K562 (cell line): ENCODE measurements around the gene SLC35B4. TPM values are rescaled to one million over a fixed set of nuclear protein-coding genes. Genes with fewer than 3 reads are reported as not detected.

ENCODE experiments used
- ATAC-seq: fragments of 200-7000 bp; cut with Tn5 transposase; 3 replicates; pipeline ENCODE4 v1.9.1; 2020; ENCODE audit warnings: moderate library complexity
- BruUV-seq: library from RNA; stranded (reverse); fragments of 400-500 nt; replicated peaks from 2 replicates; lab custom pipeline; 2021; lab: Mats Ljungman, UMichigan
- CTCF ChIA-PET: fragments of 300-600 bp; formaldehyde crosslinking; extraction: SDS; loops from one replicate; lab custom pipeline; 2021; ENCODE audit warnings: low intra/inter-chr PET ratio; lab: Yijun Ruan, JAX
- POLR2A ChIA-PET: fragments of 300-600, 350-650 bp; sonication (Branson Sonifier 250); formaldehyde crosslinking; extraction: SDS; loops from one replicate; lab custom pipeline; 2021; ENCODE audit warnings: antibody characterized with exemption, inconsistent platforms; lab: Yijun Ruan, JAX
- DNase-seq, 4 experiments: peaks; one replicate each; pipeline versions ENCODE4 v3.0.0 to v3.0.0-alpha.2; 2011 to 2018; ENCODE audit warnings: low spot score in 3 of 4, mixed read lengths in 3 of 4; ENCODE audit errors: extremely low read depth in 1 of 4
- FAIRE-seq: peaks from 2 replicates; lab custom pipeline; 2011; peaks lifted over from hg19 to GRCh38; lab: Jason Lieb, UNC
- H2AFZ ChIP-seq: 2 replicates; pipeline ENCODE4 v1.6.0; 2011; ENCODE audit warnings: low read depth, low read length, control low read depth, inconsistent platforms
- H3K27ac ChIP-seq: fragments of 200-600 bp; 3 replicates; pipeline ENCODE4 v1.8.0; 2011; ENCODE audit warnings: low read depth, mild to moderate bottlenecking, control low read depth, inconsistent platforms, low read length, moderate library complexity, mixed read lengths; ENCODE audit errors: extremely low read depth
- H3K27me3 ChIP-seq, 2 experiments: fragments of 300-600 bp in 1 of 2; 2 replicates in 1 of 2; 3 replicates in 1 of 2; pipeline versions ENCODE4 v1.6.0 to v1.8.0; 2011; ENCODE audit warnings: inconsistent platforms in 2 of 2, low read length in 2 of 2, mild to moderate bottlenecking in 1 of 2, mixed read lengths in 1 of 2, moderate library complexity in 1 of 2; ENCODE audit not compliant: control insufficient read depth in 2 of 2, insufficient read depth in 2 of 2
- H3K36me3 ChIP-seq: fragments of 300-600 bp; 3 replicates; pipeline ENCODE4 v1.8.0; 2011; ENCODE audit warnings: mild to moderate bottlenecking, low read length, inconsistent platforms; ENCODE audit not compliant: control insufficient read depth, insufficient read depth
- H3K4me1 ChIP-seq, 2 experiments: fragments of 200-600 bp in 1 of 2; replicated peaks in 1 of 2; 2 replicates in 1 of 2; 3 replicates in 1 of 2; pipeline versions ENCODE4 v1.5.1 to v1.8.0; 2011; ENCODE audit warnings: inconsistent platforms in 2 of 2, low read length in 2 of 2, mild to moderate bottlenecking in 1 of 2, mixed read lengths in 1 of 2, moderate library complexity in 1 of 2; ENCODE audit not compliant: control insufficient read depth in 2 of 2, insufficient read depth in 2 of 2
- H3K4me2 ChIP-seq: 2 replicates; pipeline ENCODE4 v1.6.1; 2011; ENCODE audit warnings: low read length, control low read depth, inconsistent platforms, mixed read lengths; ENCODE audit not compliant: insufficient read depth
- H3K4me3 ChIP-seq: fragments of 200-600 bp; sonication (generic), shearing (Covaris generic); 2 replicates; pipeline ENCODE4 v1.5.1; 2016; ENCODE audit warnings: control low read depth, inconsistent platforms
- H3K79me2 ChIP-seq: fragments of 200-600 bp; 3 replicates; pipeline ENCODE4 v1.8.0; 2011; ENCODE audit warnings: low read length, inconsistent platforms; ENCODE audit not compliant: control insufficient read depth, insufficient read depth
- H3K9ac ChIP-seq, 2 experiments: 2 replicates each; pipeline versions ENCODE4 v1.6.0 to v1.6.1; 2011; ENCODE audit warnings: low read depth in 2 of 2, low read length in 2 of 2, control low read depth in 1 of 2, inconsistent platforms in 1 of 2, mild to moderate bottlenecking in 1 of 2, mixed read lengths in 1 of 2; ENCODE audit not compliant: insufficient read depth in 1 of 2
- H3K9me1 ChIP-seq: one replicate; pipeline ENCODE4 v1.6.0; 2011; ENCODE audit warnings: inconsistent platforms, mild to moderate bottlenecking, low read length, moderate library complexity; ENCODE audit not compliant: control insufficient read depth, insufficient read depth
- H3K9me3 ChIP-seq: replicated peaks from 2 replicates; pipeline ENCODE4 v1.5.1; 2011; ENCODE audit warnings: low read depth, low read length, inconsistent platforms; ENCODE audit not compliant: control insufficient read depth, insufficient read depth
- H4K20me1 ChIP-seq: replicated peaks from 2 replicates; pipeline ENCODE4 v1.6.1; 2011; ENCODE audit warnings: low read length, inconsistent platforms, mixed read lengths; ENCODE audit not compliant: control insufficient read depth, insufficient read depth
- CC2D1A ChIP-seq: fragments of 450-650 bp; IDR thresholded peaks from 2 replicates; pipeline ENCODE4 v1.6.1; 2017; ENCODE audit warnings: mild to moderate bottlenecking
- ELF1 ChIP-seq: fragments of 200-800 bp; sonication (Bioruptor generic); IDR thresholded peaks from 2 replicates; pipeline ENCODE4 v1.6.1; 2016; ENCODE audit warnings: missing genetic modification characterization, missing compliant biosample characterization
- EP400 ChIP-seq: fragments of 450-650 bp; IDR thresholded peaks from 2 replicates; pipeline ENCODE4 v1.6.1; 2017; ENCODE audit warnings: antibody characterized with exemption, mild to moderate bottlenecking, moderate library complexity
- ETV6 ChIP-seq, 3 experiments: fragments of 150-350 bp in 1 of 3; sonication (generic) in 1 of 3; formaldehyde crosslinking in 1 of 3; IDR thresholded peaks; 2 replicates each; pipeline versions ENCODE4 v1.6.1 to v1.8.0; 2014 to 2022; ENCODE audit warnings: borderline replicate concordance in 2 of 3, low read depth in 2 of 3, antibody characterized with exemption in 1 of 3, low read length in 1 of 3, mild to moderate bottlenecking in 1 of 3, missing genetic modification reagents in 1 of 3
- FOSL1 ChIP-seq: fragments of 200-800 bp; sonication (Bioruptor generic); conservative IDR thresholded peaks from 2 replicates; pipeline ENCODE4 v1.6.1; 2016; ENCODE audit warnings: missing genetic modification characterization, missing compliant biosample characterization
- FOXJ2 ChIP-seq: fragments of 200-800 bp; sonication (Bioruptor generic); IDR thresholded peaks from 2 replicates; pipeline ENCODE4 v1.6.1; 2016; ENCODE audit warnings: missing genetic modification characterization, missing compliant biosample characterization
- JUN ChIP-seq, 2 experiments: sonication (generic) in 1 of 2; formaldehyde crosslinking in 1 of 2; IDR thresholded peaks; 2 replicates each; pipeline versions ENCODE4 v1.6.1 to v1.8.0; 2012 to 2022; ENCODE audit warnings: borderline replicate concordance in 2 of 2, mild to moderate bottlenecking in 2 of 2, improper control_type of control experiment in 1 of 2, low read depth in 1 of 2, low read length in 1 of 2, missing genetic modification reagents in 1 of 2
- JUND ChIP-seq, 2 experiments: IDR thresholded peaks; 2 replicates in 1 of 2; 3 replicates in 1 of 2; pipeline ENCODE4 v1.6.1; 2011; ENCODE audit warnings: borderline replicate concordance in 2 of 2, low read depth in 2 of 2, low read length in 2 of 2, improper control_type of control experiment in 1 of 2, missing biosample characterization in 1 of 2, missing genetic modification characterization in 1 of 2, missing genetic modification reagents in 1 of 2
- KHSRP ChIP-seq: fragments of 450-650 bp; IDR thresholded peaks from 2 replicates; pipeline ENCODE4 v1.6.1; 2017
- MAZ ChIP-seq, 2 experiments: fragments of 450-650 bp in 1 of 2; sonication (generic) in 1 of 2; formaldehyde crosslinking; IDR thresholded peaks in 1 of 2; conservative IDR thresholded peaks in 1 of 2; 2 replicates each; pipeline versions ENCODE4 v1.4.0 to v1.5.0; 2020; ENCODE audit warnings: mild to moderate bottlenecking in 1 of 2, missing genetic modification reagents in 1 of 2
- PHB ChIP-seq: fragments of 250-450 bp; sonication (Bioruptor Pico); IDR thresholded peaks from 2 replicates; pipeline ENCODE4 v1.5.0; 2021
- RB1 ChIP-seq: fragments of 450-650 bp; IDR thresholded peaks from 2 replicates; pipeline ENCODE4 v1.6.1; 2017; ENCODE audit warnings: low read depth, mild to moderate bottlenecking
- SREBF2 ChIP-seq: sonication (generic); formaldehyde crosslinking; IDR thresholded peaks from 2 replicates; pipeline ENCODE4 v1.4.0; 2020; ENCODE audit warnings: mild to moderate bottlenecking, missing genetic modification reagents
- TFAM ChIP-seq: fragments of 250-450 bp; sonication (Bioruptor Pico); conservative IDR thresholded peaks from 2 replicates; pipeline ENCODE4 v1.5.0; 2021; ENCODE audit warnings: mild to moderate bottlenecking, moderate library complexity
- THAP12 ChIP-seq: fragments of 250-450 bp; sonication (Bioruptor Pico); IDR thresholded peaks from 2 replicates; pipeline ENCODE4 v1.9.0; 2021; ENCODE audit warnings: mild to moderate bottlenecking, inconsistent platforms
- XRCC5 ChIP-seq: fragments of 200-400 bp; formaldehyde crosslinking; IDR thresholded peaks from 2 replicates; pipeline ENCODE4 v1.6.1; 2017; ENCODE audit warnings: low read depth, mild to moderate bottlenecking, low read length
- ZNF217 ChIP-seq: sonication (generic); formaldehyde crosslinking; IDR thresholded peaks from 2 replicates; pipeline ENCODE4 v1.8.0; 2022; ENCODE audit warnings: mild to moderate bottlenecking, missing genetic modification reagents
- ZNF740 ChIP-seq, 3 experiments: fragments of 200-800 bp in 1 of 3; sonication (Bioruptor generic) in 1 of 3; sonication (generic) in 1 of 3; formaldehyde crosslinking in 1 of 3; IDR thresholded peaks; 2 replicates each; pipeline versions ENCODE4 v1.6.1 to v1.8.0; 2016 to 2022; ENCODE audit warnings: mild to moderate bottlenecking in 2 of 3, missing compliant biosample characterization in 2 of 3, missing genetic modification characterization in 2 of 3, missing genetic modification reagents in 1 of 3
- WGBS: fragments of 100-300 bp; shearing (Covaris generic); methylation state at CpG from one replicate; pipeline ENCODE4 v1.1.6; 2016; ENCODE audit warnings: low coverage, mixed read lengths; ENCODE audit not compliant: insufficient coverage; ENCODE audit errors: missing lambda C conversion rate; 5-methylcytosine and 5-hydroxymethylcytosine counted together
- in situ Hi-C: fragments of 300-500 bp; cut with MboI; formaldehyde crosslinking; loops from 4 replicates; pipeline ENCODE4 v1.15.0; 2018; ENCODE audit warnings: inconsistent platforms, mixed read lengths
- intact Hi-C: fragments of 100-400 bp; cut with micrococcal nuclease; formaldehyde crosslinking; loops from 2 replicates; pipeline ENCODE4 v1.14.2; 2022
- polyA plus RNA-seq, 8 experiments: library from polyadenylated mRNA; depleted of rRNA in 4 of 8; stranded (reverse) in 5 of 8; unstranded in 3 of 8; fragments of >200 nt; fragmentation: Nextera tagmentation in 2 of 8; fragmentation: Illumina TruSeq in 1 of 8; extraction: Ambion mirVana in 2 of 8; extraction: Trizol in 1 of 8; gene quantifications; 2 replicates each; pipeline versions ENCODE4 v1.2.1 to v1.2.3, GENCODE V29; 2011 to 2014; ENCODE audit warnings: inconsistent platforms in 1 of 8, missing spikeins in 1 of 8
- total RNA-seq, 7 experiments: library from RNA; depleted of rRNA in 6 of 7; stranded (reverse); fragments of >200 nt in 6 of 7; fragmentation: Illumina TruSeq in 2 of 7; extraction: Trizol in 2 of 7; gene quantifications; 2 replicates each; pipeline versions ENCODE4 v1.2.1 to v1.2.3, GENCODE V29; 2011 to 2021; ENCODE audit warnings: low replicate concordance in 1 of 7

Gene SLC35B4
- total and polyA plus RNA-seq, 9 of the 15 experiments (the other 6 are each of a cell fraction or from before 2014, with no cell fraction given): 6.1 to 34.9 (median 17.6) TPM

- ChIA-PET POLR2A (interaction anchor here (1.3 kb wide), 1 partner anchor 10 kb away, joined by 3 read pairs; no protein-coding TSS in a partner anchor), CTCF (no interaction called here)
- Histone ChIP-seq H4K20me1 (no peaks in the 10 kb centered on the region), H3K79me2 (no peaks in the 10 kb centered on the region), H3K27me3 (peaks cover 8 to 15% of the 10 kb centered on the region in 2 experiments), H3K9me3 (no peaks in the 10 kb centered on the region), H3K4me1 (no peaks in the 10 kb centered on the region), H3K4me3 (no peak overlapping the region), H3K36me3 (no peaks in the 10 kb centered on the region), H3K4me2 (no peak overlapping the region), H3K9ac (no peak overlapping the region), H3K27ac (no peak overlapping the region), H3K9me1 (no peaks in the 10 kb centered on the region), H2AFZ (peak overlapping the region; percentile 54; the same call in 1 of the 2 replicates)
- DNase-seq (peak; percentile 76 to 91 (median 82)), FAIRE-seq (peak; percentile 93), ATAC-seq (peak; percentile 99)
- under 1% methylated on average over 7 of the region's 7 CpGs for WGBS
- intact Hi-C loops (loop anchor here (1.0 to 10.0 kb wide), 5 partner anchors 73 to 473 kb away; no protein-coding TSS in a partner anchor), in situ Hi-C loops (no loop called here)
- BruUV-seq: no TSS peak
- no peak for TF ChIP-seq FOSL1 (tag)
- no peak for TF ChIP-seq EP400
- TF ChIP-seq SREBF2: no peak
- peak; percentile 21; the same call in 1 of the 2 replicates for TF ChIP-seq JUND (IDR thresholded peaks at IDR 0.05; ENCODE audit: borderline replicate concordance, low read depth, low read length)
- no peak for TF ChIP-seq JUND (tag; IDR thresholded peaks at IDR 0.05; ENCODE audit: borderline replicate concordance, low read depth, low read length)
- no peak for TF ChIP-seq KHSRP
- TF ChIP-seq CC2D1A: no peak
- no peak for TF ChIP-seq PHB (CRISPR knock-in tag)
- no peak for TF ChIP-seq THAP12
- TF ChIP-seq ZNF217 (CRISPR knock-in tag): no peak
- peak in 1 of 2 experiments; percentile 40; a peak in 1 of 4 replicates for TF ChIP-seq ETV6 (IDR thresholded peaks at IDR 0.05; ENCODE audit: borderline replicate concordance in 1 of 2, low read depth in 2 of 2, low read length in 1 of 2)
- no peak for TF ChIP-seq ETV6 (CRISPR knock-in tag; IDR thresholded peaks at IDR 0.05; ENCODE audit: borderline replicate concordance)
- 0 out of 2 replicates have a peak, but pooled peaks have one; percentile 34 for TF ChIP-seq XRCC5
- TF ChIP-seq FOXJ2: no peak
- no peak for TF ChIP-seq TFAM (CRISPR knock-in tag)
- TF ChIP-seq MAZ (CRISPR knock-in tag; conservative IDR thresholded peaks at IDR 0.05 in 1 of 2, IDR thresholded peaks at IDR 0.05 in 1 of 2): peak in 1 of 2 experiments; percentile 85; a peak in 2 of 4 replicates
- TF ChIP-seq JUN (IDR thresholded peaks at IDR 0.05; ENCODE audit: borderline replicate concordance, low read depth, low read length): peak; percentile 15; the same call in 1 of the 2 replicates
- no peak for TF ChIP-seq JUN (CRISPR knock-in tag; IDR thresholded peaks at IDR 0.05; ENCODE audit: borderline replicate concordance)
- no peak for TF ChIP-seq ZNF740 (CRISPR knock-in tag; IDR thresholded peaks at IDR 0.05)
- TF ChIP-seq ZNF740 (tag; IDR thresholded peaks at IDR 0.05): no peak
- TF ChIP-seq ELF1 (tag): peak; percentile 59; the same call in 1 of the 2 replicates
- TF ChIP-seq RB1: peak; percentile 33; the same call in 1 of the 2 replicates
These were observed 11.2 kb upstream of the SLC35B4 start for GRCh38 chr7:134327896-134328295.
